ENCODE results near the gene ZNF830. TPM values are rescaled to one million over a fixed set of nuclear protein-coding genes. Genes with fewer than 3 reads are reported as not detected.

Gene ZNF830
- polyA plus RNA-seq, 1 of the 3 experiments (the other 2 are of a cell fraction): 8.8 TPM

- Histone ChIP-seq H4K20me1 (ENCODE audit: insufficient read depth) (no peaks in the 10 kb centered on the region), H3K27me3 (ENCODE audit: insufficient read depth) (no peaks in the 10 kb centered on the region), H3K4me3 (ENCODE audit: low read depth in 2 of 2, low read length in 1 of 2) (no peak overlapping the region), H3K4me2 (peak overlapping the region; percentile 10; the same call in 1 of the 2 replicates), H3K4me1 (ENCODE audit: control insufficient read depth in 1 of 2, insufficient read depth in 2 of 2, low read depth in 1 of 2, low read length in 1 of 2) (peaks cover 4 to 22% of the 10 kb centered on the region in 2 experiments; a peak in 2 of 4 replicates), H3K36me3 (replicated peaks in 1 of 2; ENCODE audit: control insufficient read depth in 1 of 2, insufficient read depth in 2 of 2, low read length in 1 of 2) (peaks cover 23 to 63% of the 10 kb centered on the region in 2 experiments), H3K9me3 (no peaks in the 10 kb centered on the region), H3K9ac (no peak overlapping the region), H3K27ac (ENCODE audit: low read depth in 2 of 2, low read length in 1 of 2) (peak overlapping the region; percentile 31 to 61; a peak in 2 of 4 replicates), H3F3A (replicated peaks; ENCODE audit: insufficient read depth) (peaks cover 11% of the 10 kb centered on the region), H3K79me2 (ENCODE audit: insufficient read depth) (no peaks in the 10 kb centered on the region), H3K9me2 (no peaks in the 10 kb centered on the region), H2AFZ (ENCODE audit: low read depth) (no peak overlapping the region)
- 74% methylated on average over 11 of the region's 11 CpGs for WGBS (ENCODE audit: low lambda C conversion rate)
- no peak for TF ChIP-seq REST (IDR thresholded peaks at IDR 0.05; ENCODE audit: low read depth, low read length)
- TF ChIP-seq MAX (IDR thresholded peaks at IDR 0.05; ENCODE audit: low read depth): peak; percentile 27; the same call in 1 of the 2 replicates
- TF ChIP-seq POLR2AphosphoS5 (IDR thresholded peaks at IDR 0.05; ENCODE audit: low read depth, low read length): no peak
- TF ChIP-seq, protein P1, sequence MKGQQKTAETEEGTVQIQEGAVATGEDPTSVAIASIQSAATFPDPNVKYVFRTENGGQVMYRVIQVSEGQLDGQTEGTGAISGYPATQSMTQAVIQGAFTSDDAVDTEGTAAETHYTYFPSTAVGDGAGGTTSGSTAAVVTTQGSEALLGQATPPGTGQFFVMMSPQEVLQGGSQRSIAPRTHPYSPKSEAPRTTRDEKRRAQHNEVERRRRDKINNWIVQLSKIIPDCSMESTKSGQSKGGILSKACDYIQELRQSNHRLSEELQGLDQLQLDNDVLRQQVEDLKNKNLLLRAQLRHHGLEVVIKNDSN (IDR thresholded peaks at IDR 0.05; ENCODE audit: borderline replicate concordance, low read depth): no peak
- TF ChIP-seq GATA2 (CRISPR knock-in tag; IDR thresholded peaks at IDR 0.05): no peak
- no peak for TF ChIP-seq GABPA (IDR thresholded peaks at IDR 0.05; ENCODE audit: low read depth)
- TF ChIP-seq, protein P2, sequence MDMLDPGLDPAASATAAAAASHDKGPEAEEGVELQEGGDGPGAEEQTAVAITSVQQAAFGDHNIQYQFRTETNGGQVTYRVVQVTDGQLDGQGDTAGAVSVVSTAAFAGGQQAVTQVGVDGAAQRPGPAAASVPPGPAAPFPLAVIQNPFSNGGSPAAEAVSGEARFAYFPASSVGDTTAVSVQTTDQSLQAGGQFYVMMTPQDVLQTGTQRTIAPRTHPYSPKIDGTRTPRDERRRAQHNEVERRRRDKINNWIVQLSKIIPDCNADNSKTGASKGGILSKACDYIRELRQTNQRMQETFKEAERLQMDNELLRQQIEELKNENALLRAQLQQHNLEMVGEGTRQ (IDR thresholded peaks at IDR 0.05; ENCODE audit: borderline replicate concordance, low read depth, low read length): no peak
- TF ChIP-seq, protein P3, sequence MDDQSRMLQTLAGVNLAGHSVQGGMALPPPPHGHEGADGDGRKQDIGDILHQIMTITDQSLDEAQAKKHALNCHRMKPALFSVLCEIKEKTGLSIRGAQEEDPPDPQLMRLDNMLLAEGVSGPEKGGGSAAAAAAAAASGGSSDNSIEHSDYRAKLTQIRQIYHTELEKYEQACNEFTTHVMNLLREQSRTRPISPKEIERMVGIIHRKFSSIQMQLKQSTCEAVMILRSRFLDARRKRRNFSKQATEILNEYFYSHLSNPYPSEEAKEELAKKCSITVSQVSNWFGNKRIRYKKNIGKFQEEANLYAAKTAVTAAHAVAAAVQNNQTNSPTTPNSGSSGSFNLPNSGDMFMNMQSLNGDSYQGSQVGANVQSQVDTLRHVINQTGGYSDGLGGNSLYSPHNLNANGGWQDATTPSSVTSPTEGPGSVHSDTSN (IDR thresholded peaks at IDR 0.05): 0 out of 2 replicates have a peak, but pooled peaks have one; percentile 7
- peak; percentile 81 for TF ChIP-seq NFIC (IDR thresholded peaks at IDR 0.05; ENCODE audit: borderline replicate concordance)
- TF ChIP-seq, protein P4, sequence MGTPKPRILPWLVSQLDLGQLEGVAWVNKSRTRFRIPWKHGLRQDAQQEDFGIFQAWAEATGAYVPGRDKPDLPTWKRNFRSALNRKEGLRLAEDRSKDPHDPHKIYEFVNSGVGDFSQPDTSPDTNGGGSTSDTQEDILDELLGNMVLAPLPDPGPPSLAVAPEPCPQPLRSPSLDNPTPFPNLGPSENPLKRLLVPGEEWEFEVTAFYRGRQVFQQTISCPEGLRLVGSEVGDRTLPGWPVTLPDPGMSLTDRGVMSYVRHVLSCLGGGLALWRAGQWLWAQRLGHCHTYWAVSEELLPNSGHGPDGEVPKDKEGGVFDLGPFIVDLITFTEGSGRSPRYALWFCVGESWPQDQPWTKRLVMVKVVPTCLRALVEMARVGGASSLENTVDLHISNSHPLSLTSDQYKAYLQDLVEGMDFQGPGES (IDR thresholded peaks at IDR 0.05; ENCODE audit: low read depth, low read length): no peak
- ChIA-PET CTCF (interaction anchor here (0.8 to 5.1 kb wide), 6 partner anchors 16 to 325 kb away, joined by 3 to 32 read pairs (median 3); partner anchors contain the start of gene RAD51D), POLR2A (no interaction called here)
- DNase-seq: no peak
These were observed 36.1 kb downstream of the ZNF830 start for GRCh38 chr17:34997355-34997862.
